HuH-7 (cell line): ENCODE results near the gene HOXD9.

Source experiments
- DNase-seq: peaks from one replicate; pipeline ENCODE4 v3.0.0; 2011; ENCODE audit warnings: low spot score

HOXD9 gene

GRCh38 chr2:176110415-176111308 lies 11.9 kb upstream of the HOXD9 start:
- no peak for DNase-seq

DNA sequence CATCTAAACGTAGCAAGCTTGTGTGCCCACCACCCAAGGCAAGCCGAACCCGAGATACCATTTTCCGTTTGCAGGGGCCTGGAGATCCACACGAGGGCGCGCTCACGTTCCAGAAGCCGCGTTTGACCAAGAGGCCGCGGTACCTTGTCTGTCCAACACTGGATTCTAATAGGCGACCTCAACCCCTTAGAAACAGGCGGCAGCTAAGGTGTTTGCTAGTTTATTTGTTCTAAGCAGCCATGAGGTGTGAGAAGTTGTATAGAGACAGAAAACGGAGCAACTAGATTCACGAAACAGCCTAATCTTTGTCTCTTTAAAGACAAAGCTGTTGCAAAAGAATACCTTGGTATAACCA lies 11.2 kb upstream of the HOXD9 start:
- peak; percentile 91 for DNase-seq

DNA sequence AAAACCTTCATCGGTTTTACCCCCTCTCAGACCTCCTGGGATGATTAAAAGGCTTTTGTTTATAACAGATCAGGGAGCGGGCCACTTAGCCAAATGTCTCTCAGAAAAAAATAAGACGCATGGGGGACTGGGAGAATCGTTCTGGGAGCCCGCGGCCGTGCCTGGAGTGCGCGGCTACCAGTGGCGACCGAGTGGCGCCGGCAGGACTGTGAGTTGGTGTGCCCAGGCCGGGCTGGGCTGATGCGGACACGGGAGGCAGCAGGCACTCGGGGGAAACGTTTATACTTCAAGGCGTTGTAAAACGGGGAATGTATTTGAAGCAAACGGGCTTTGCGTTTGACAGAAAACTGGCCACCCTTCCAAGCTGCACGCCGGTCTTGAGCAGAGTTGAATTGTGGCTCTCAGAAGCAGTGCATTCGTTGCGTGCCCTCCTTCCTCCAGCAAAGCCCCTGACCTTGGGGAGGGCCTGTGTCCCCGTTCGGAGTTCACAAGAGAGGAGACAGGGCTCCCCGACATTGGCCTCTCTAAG lies 10.6 kb upstream of the HOXD9 start:
- DNase-seq, result no peak

GRCh38 chr2:176112375-176113302 lies 9.9 kb upstream of the HOXD9 start:
- no peak for DNase-seq

GRCh38 chr2:176114120-176114929 lies 8.2 kb upstream of the HOXD9 start:
- no peak for DNase-seq

DNA sequence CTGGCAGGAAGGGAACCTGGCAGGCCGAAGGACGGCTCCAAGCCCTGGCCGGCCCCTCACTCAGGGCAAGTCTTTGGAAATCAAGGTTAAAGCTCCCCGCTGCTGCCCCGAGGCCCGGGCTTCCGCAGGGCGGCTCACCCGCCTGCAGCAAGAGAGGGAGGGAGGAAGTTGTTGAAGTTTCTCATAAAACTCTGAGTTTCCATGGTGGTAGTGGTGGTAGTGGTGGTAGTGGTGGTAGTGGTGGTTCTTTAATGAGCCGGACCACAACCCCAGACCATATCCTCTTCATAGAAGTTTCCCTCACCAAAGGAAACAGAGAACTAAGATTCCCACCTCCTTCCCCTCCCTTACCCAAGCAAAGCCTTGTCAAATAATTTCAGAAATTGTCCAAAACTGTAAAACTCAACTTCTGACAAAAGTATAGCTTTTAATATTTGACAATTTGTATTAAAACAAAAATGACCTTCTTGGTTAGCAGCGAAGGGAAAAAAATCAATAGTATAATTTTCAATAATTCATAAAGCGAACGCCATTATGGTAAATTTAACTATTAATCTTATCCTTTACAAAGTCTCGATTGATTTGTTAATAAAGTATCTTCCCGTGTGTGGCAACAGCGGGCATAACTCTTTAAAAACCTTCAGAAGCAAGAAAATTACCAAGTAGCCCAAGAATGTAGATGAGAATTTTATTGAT lies 7.4 kb upstream of the HOXD9 start:
- DNase-seq, result no peak

DNA sequence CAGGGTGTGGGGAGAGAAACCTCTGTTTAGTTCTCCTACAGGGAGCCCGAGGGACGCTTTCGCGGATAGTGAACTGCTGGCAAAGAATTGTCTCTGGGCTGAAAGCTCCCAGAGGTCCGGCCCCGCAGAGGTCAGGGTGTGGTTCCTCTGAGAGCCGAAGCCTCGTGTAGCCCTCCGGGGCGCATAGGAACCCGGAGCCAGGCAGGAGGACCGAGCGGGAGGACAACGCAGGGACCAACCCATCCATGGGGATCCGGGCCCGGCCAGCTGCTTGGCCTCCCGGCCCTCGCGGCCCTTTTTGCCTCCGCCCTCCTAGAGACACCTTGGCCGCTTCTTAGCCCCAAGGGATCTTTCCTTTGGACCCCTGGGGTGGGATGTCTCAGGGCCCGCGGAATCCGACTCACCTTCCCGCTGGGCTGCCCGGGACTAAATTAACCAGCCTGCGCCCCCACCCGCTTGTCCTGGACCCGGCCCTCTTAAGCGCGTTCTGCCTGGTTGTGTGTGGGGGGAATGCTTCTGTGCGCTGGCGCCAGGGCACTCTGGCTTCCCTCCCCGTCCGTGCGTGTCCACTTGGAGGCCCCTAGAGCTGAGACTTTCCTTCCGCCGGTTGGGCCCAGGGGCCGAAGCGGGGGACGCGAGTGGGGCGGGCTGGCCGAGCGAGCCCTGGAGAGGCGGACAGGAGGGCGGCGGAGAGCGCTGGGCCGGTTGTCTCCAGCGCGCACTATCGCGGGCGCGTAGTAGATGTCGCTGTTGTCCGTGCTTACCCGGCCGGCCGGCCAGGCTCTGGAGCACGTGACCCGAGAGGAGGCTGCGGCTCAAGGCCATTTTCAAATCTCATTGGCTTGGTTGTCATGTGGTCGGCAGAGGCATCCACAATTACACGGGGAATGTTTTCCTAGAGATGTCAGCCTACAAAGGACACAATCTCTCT lies 6.4 kb upstream of the HOXD9 start, which contains the start of gene HOXD10:
TSS of gene HOXD10 (plus strand) at position 896 of the 931 bp plus-strand sequence. CDS start 56 bp downstream, outside the sequence.
- DNase-seq, result peak; percentile 97

DNA sequence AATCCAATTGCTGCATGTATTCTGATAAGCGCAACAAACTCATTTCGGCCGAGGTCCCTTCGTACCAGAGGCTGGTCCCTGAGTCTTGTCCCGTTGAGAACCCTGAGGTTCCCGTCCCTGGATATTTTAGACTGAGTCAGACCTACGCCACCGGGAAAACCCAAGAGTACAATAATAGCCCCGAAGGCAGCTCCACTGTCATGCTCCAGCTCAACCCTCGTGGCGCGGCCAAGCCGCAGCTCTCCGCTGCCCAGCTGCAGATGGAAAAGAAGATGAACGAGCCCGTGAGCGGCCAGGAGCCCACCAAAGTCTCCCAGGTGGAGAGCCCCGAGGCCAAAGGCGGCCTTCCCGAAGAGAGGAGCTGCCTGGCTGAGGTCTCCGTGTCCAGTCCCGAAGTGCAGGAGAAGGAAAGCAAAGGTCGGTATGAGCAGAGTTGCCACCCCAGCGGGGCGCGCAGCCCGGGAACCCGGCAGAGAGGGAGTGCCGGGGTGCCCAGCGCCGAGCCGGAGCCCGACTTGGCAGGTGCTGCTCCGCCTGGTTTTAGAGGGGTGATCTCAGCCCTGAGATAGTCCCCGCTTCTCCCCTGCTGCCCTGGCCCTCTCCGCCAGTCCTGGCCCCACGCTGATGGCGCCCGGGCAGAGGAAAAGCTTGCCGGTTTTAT lies 5.2 kb upstream of the HOXD9 start:
- DNase-seq, result no peak

DNA sequence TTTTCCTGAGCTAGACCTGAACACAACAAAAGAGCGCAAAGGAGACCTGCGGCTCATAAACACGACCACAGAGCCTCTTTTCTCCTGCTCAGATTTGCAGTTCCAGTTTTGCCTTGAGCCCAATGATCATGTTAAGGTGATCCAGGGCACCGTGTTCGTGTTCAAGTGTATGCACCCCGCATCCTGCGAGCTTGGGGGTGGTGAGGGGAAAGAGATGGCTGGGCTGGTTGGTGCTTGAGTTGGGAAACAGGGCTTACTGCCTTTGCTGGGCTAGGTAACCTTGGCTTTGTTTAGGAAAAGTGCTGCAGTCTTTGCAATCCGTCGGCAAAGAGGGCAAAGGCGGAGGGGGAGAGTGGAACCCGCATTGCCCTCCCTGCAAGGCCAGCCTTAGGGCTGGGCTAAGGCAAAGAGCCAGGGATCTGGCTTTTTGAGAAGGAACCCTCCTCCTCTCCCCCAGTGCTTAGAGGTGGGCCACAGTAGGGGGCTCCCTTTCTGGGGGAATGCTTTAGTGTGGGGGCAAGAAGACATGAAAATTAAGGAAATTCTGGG lies 4.6 kb upstream of the HOXD9 start:
- no peak for DNase-seq

GRCh38 chr2:176118601-176119339 lies 3.7 kb upstream of the HOXD9 start:
- peak; percentile 88 for DNase-seq

- no peak for DNase-seq
Observed at GRCh38 chr2:176120364-176121189, 1.9 kb upstream of the HOXD9 start.

DNA sequence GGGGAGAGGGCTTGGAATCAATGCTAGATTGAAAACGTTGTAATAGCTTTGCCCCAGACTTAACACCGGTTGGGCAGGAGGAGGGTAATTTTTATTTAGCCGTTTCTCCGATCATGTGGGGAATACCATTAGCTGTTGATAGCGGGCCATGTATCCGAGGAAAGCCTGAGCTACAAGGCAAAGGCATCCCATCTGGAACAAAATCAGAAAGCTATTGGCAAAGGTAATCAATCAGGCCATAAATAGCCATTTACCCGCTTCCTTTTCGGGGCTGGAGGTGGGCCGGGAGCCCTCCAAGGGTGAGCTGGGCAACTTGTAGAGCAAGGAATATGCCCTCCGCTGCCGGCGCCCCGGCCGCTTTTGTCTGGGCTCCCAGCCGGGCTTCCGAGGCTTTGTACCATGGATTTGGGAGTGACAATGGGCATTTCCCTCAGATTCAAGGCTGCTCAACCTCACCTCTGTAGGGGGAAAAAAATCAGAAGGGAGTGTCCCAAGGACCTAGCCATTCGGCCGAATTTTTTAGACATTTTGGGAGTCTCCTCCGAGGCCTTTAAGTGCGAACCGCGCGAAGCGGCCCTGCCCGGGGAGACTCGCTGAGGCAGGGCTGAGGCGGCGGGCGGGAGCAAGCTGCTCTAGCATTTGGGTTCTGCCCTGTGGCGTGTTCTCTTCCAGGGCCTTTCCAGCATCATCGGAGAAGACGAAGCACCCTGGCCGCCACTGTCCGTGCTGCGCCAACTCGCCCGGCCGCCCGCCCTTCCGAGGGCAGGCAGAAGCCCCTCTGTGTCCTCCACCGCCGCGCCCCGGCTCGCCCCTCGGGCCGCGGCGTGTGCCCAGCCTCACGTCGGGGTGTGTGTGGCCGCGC lies 1.1 kb upstream of the HOXD9 start:
- DNase-seq, result no peak

DNA sequence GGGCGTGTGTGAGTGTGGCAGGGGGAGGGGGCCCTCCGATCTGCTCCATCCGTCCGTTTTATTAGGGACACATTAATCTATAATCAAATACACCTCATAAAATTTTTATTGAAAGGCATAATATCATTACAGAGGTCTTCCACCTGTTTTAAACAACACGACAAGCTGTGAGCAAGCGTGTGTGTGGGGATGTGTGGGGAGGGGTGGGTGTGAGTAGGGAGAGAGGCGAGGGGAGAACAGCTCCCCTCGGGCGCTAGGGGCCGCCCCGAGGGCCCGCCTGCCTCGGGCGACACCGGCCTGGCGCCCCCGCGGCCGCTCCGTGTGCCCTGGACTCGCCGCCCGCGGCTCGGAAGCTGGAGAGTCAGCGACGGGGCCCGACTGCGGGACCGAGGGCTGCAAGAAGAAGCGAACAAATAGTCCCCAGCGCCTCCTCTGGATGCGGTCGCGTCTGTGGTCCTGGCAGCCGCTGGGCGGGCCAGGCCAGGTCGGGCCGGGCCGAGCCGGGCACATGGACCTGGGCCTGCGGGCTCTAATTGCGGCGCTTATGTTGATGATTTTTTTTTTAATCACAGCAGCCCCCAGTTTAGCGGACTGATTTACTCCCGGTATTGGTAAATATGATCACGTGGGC lies 352 bp upstream of the HOXD9 start:
- no peak for DNase-seq

DNA sequence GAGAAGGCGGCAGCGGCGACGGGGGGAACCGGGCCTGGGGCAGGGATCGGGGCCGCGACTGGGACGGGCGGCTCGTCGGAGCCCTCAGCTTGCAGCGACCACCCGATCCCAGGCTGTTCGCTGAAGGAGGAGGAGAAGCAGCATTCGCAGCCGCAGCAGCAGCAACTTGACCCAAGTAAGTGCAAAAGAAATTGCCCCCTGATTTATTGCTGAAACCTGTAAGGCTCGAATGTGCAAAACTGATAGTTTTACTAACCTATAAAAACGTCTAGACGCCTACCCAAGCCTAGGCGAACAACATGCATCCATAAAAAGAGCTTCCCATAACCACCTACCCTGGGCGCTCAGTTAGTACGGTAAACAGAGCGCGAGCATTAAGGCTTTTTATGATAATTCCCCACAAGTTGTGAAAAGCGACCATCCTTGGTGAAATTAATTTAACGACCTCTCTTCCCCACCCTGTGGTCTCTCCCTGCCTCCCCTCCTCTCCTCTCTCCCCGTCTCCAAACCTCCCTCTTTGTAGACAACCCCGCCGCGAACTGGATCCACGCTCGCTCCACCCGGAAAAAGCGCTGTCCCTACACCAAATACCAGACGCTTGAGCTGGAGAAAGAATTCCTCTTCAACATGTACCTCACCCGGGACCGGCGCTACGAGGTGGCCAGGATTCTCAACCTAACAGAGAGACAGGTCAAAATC lies 1.0 kb downstream of the HOXD9 start:
- DNase-seq, result no peak
